ELF-1 (cell line): ENCODE results near the gene PPFIA2.

ENCODE experiments used
- DNase-seq: peaks from one replicate; pipeline ENCODE4 v3.0.0-alpha.2; 2016; ENCODE audit warnings: low read depth, low spot score

PPFIA2 gene

GRCh38 chr12:81354327-81354932, 404.7 kb downstream of the PPFIA2 start:
- DNase-seq = no peak

GRCh38 chr12:81350309-81350708, 408.8 kb downstream of the PPFIA2 start:
- DNase-seq = no peak

GRCh38 chr12:81347404-81347803, 411.7 kb downstream of the PPFIA2 start:
- DNase-seq = no peak

- no peak for DNase-seq
Measured at GRCh38 chr12:81340910-81341309, 418.2 kb downstream of the PPFIA2 start.

GRCh38 chr12:81339071-81339470, 420.1 kb downstream of the PPFIA2 start:
- DNase-seq = no peak

GRCh38 chr12:81337886-81338285, 421.3 kb downstream of the PPFIA2 start:
- no peak for DNase-seq

GRCh38 chr12:81333812-81334211, 425.3 kb downstream of the PPFIA2 start:
- DNase-seq = no peak

- no peak for DNase-seq
Measured at GRCh38 chr12:81332054-81332453, 427.1 kb downstream of the PPFIA2 start.

GRCh38 chr12:81330480-81330879, 428.7 kb downstream of the PPFIA2 start:
- no peak for DNase-seq

- peak; percentile 25 for DNase-seq
Measured at GRCh38 chr12:81329085-81329484, 430.1 kb downstream of the PPFIA2 start.

- DNase-seq = no peak
Measured at GRCh38 chr12:81327425-81327824, 431.7 kb downstream of the PPFIA2 start.

GRCh38 chr12:81325086-81325485, 434.1 kb downstream of the PPFIA2 start:
- DNase-seq = no peak

- DNase-seq = no peak
Measured at GRCh38 chr12:81314903-81315531, 444.1 kb downstream of the PPFIA2 start.

GRCh38 chr12:81303935-81304334, 455.2 kb downstream of the PPFIA2 start:
- no peak for DNase-seq

- peak; percentile 4 for DNase-seq
Measured at GRCh38 chr12:81300454-81300853, 458.7 kb downstream of the PPFIA2 start.

- no peak for DNase-seq
Measured at GRCh38 chr12:81297601-81298000, 461.5 kb downstream of the PPFIA2 start.

GRCh38 chr12:81296556-81297305, 462.4 kb downstream of the PPFIA2 start:
- no peak for DNase-seq

GRCh38 chr12:81295251-81295650, 463.9 kb downstream of the PPFIA2 start:
- DNase-seq = no peak

- no peak for DNase-seq
Measured at GRCh38 chr12:81294325-81295190, 464.6 kb downstream of the PPFIA2 start.

GRCh38 chr12:81288651-81289050, 470.5 kb downstream of the PPFIA2 start:
- DNase-seq = no peak

GRCh38 chr12:81284137-81284536, 475.0 kb downstream of the PPFIA2 start:
- DNase-seq = peak; percentile 46
